ENCODE data around the gene PHAF1. TPM values are rescaled to one million over a fixed set of nuclear protein-coding genes. Genes with fewer than 3 reads are reported as not detected.

PHAF1 gene
- total and polyA plus RNA-seq, 2 donors (not counting 1 experiment from before 2014, with no cell fraction given): 18.8 to 20.7 TPM

DNA sequence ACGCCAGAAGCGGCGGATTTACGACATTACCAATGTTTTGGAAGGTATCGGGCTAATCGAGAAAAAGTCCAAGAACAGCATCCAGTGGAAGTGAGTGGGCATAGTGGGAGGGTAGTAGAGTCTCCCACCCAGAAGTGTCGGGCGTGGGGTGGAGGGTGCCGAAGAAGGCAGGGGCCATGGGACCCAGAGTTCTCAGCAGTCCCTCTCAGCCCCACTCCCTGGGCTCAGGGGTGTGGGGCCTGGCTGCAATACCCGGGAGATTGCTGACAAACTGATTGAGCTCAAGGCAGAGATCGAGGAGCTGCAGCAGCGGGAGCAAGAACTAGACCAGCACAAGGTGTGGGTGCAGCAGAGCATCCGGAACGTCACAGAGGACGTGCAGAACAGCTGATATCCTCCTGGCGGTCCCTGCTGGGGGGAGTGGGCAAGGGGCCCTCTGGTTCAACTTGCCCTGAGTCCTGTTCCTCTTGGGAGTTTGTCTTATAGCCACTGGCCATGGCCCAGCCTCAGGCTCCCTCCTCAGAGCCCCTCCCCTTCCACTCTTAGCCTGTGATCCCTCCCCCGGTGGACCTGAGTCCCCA is 83.1 kb downstream of the PHAF1 start:
- no peak for ATAC-seq (ENCODE audit: low read depth)
- intact Hi-C loops (cut with micrococcal nuclease): loop anchor here (1.0 to 2.0 kb wide), 4 partner anchors 10 to 54 kb away; partner anchors contain the start of genes FHOD1, MATCAP1 and TMEM208
- Mint-ChIP-seq H3K9me3 (ENCODE audit: insufficient read depth) (no peaks in the 10 kb centered on the region), H3K27me3 (peaks cover 2% of the 10 kb centered on the region), H3K4me1 (peaks cover 34% of the 10 kb centered on the region), H3K4me3 (peak overlapping the region; percentile 92), H3K27ac (peak overlapping the region; percentile 65)
- peaks cover 0 to 11% (median 0%) of the 10 kb centered on the region in 4 experiments for H3K27me3 ChIP-seq (replicated peaks in 1 of 4; ENCODE audit: control extremely low read depth in 1 of 4, control insufficient read depth in 3 of 4, insufficient read depth in 4 of 4, low read length in 3 of 4)
- 34% methylated on average over 15 of the region's 17 CpGs for WGBS (ENCODE audit: insufficient coverage)
- H3K4me3 ChIP-seq (ENCODE audit: control extremely low read depth in 1 of 5, extremely low read depth in 1 of 5, insufficient read depth in 1 of 5, low read depth in 2 of 5, low read length in 4 of 5): peak overlapping the region; percentile 54 to 98 (median 97)
- peaks cover 43% of the 10 kb centered on the region for H3K79me2 ChIP-seq (ENCODE audit: control insufficient read depth, insufficient read depth, low read length)
- ChIA-PET POLR2A (interaction anchor here (0.6 to 2.2 kb wide), 2 partner anchors 27 to 34 kb away, joined by 3 to 4 read pairs; partner anchors contain the start of gene TMEM208), CTCF (interaction anchor here (0.6 kb wide), 1 partner anchor 709 kb away, joined by 3 read pairs; no protein-coding TSS in a partner anchor)
- peaks cover 47% of the 10 kb centered on the region for H4K20me1 ChIP-seq (ENCODE audit: control insufficient read depth, insufficient read depth, low read length, poor library complexity, severe bottlenecking)
- peak overlapping the region; percentile 52 to 93 for H3K27ac ChIP-seq (ENCODE audit: low read length in 2 of 2)
- peak overlapping the region; percentile 97 for H3K4me2 ChIP-seq (replicated peaks; ENCODE audit: low read depth, low read length, poor library complexity, severe bottlenecking)
- H3K4me1 ChIP-seq (ENCODE audit: control insufficient read depth in 2 of 2, insufficient read depth in 2 of 2, low read length in 2 of 2): peaks cover 22 to 28% of the 10 kb centered on the region in 2 donors
- TF ChIP-seq, protein P1, sequence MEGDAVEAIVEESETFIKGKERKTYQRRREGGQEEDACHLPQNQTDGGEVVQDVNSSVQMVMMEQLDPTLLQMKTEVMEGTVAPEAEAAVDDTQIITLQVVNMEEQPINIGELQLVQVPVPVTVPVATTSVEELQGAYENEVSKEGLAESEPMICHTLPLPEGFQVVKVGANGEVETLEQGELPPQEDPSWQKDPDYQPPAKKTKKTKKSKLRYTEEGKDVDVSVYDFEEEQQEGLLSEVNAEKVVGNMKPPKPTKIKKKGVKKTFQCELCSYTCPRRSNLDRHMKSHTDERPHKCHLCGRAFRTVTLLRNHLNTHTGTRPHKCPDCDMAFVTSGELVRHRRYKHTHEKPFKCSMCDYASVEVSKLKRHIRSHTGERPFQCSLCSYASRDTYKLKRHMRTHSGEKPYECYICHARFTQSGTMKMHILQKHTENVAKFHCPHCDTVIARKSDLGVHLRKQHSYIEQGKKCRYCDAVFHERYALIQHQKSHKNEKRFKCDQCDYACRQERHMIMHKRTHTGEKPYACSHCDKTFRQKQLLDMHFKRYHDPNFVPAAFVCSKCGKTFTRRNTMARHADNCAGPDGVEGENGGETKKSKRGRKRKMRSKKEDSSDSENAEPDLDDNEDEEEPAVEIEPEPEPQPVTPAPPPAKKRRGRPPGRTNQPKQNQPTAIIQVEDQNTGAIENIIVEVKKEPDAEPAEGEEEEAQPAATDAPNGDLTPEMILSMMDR (IDR thresholded peaks at IDR 0.05): no peak
- no peak for TF ChIP-seq EZH2 (IDR thresholded peaks at IDR 0.05; ENCODE audit: borderline replicate concordance, insufficient read depth, low read depth, low read length, poor library complexity, severe bottlenecking)
- DNase-seq: no peak
- peaks cover 0 to 42% of the 10 kb centered on the region in 2 experiments for H3K36me3 ChIP-seq (replicated peaks in 1 of 2; ENCODE audit: control extremely low read depth in 1 of 2, control insufficient read depth in 1 of 2, extremely low read depth in 1 of 2, insufficient read depth in 2 of 2, low read length in 1 of 2)
- H3K9ac ChIP-seq (ENCODE audit: low read length): peak overlapping the region; percentile 94
- H3K9me3 ChIP-seq (ENCODE audit: control extremely low read depth in 1 of 3, control insufficient read depth in 2 of 3, insufficient read depth in 1 of 3, low read length in 2 of 3): peaks cover 0 to 5% (median 0%) of the 10 kb centered on the region in 3 donors
- H2AFZ ChIP-seq (ENCODE audit: insufficient read depth, low read depth, low read length, poor library complexity, severe bottlenecking): no peak overlapping the region

DNA sequence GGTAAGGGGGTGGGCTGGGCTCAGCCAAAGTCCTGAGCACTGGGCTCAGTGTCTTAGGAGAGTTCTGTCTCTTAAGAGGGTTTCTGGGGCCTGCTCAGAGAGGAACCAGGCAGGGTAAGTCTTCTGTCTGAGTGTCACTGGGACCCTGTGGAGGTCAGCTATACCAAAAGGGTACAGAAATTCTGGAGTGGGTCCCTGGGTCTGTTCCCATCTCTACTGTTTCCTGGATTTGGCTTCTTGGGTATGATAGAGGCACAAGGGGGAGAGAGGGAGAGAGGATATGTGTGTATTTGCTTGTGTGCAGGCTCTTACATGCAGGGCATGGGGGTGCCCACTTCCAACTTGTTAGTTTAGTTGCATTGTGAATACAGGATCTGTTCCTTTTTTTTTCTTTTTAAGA is 83.8 kb downstream of the PHAF1 start:
- Histone ChIP-seq H3K27me3 (replicated peaks in 1 of 4; ENCODE audit: control extremely low read depth in 1 of 4, control insufficient read depth in 3 of 4, insufficient read depth in 4 of 4, low read length in 3 of 4) (peaks cover 0 to 6% (median 0%) of the 10 kb centered on the region in 4 experiments), H2AFZ (ENCODE audit: insufficient read depth, low read depth, low read length, poor library complexity, severe bottlenecking) (no peak overlapping the region), H3K4me1 (ENCODE audit: control insufficient read depth in 2 of 2, insufficient read depth in 2 of 2, low read length in 2 of 2) (peaks cover 22 to 28% of the 10 kb centered on the region in 2 donors), H3K9ac (ENCODE audit: low read length) (peak overlapping the region; percentile 94), H3K9me3 (ENCODE audit: control extremely low read depth in 1 of 3, control insufficient read depth in 2 of 3, insufficient read depth in 1 of 3, low read length in 2 of 3) (peaks cover 0 to 5% (median 0%) of the 10 kb centered on the region in 3 donors), H3K4me3 (ENCODE audit: control extremely low read depth in 1 of 5, extremely low read depth in 1 of 5, insufficient read depth in 1 of 5, low read depth in 2 of 5, low read length in 4 of 5) (peak overlapping the region in 1 of 5 experiments; percentile 74), H3K79me2 (ENCODE audit: control insufficient read depth, insufficient read depth, low read length) (peaks cover 43% of the 10 kb centered on the region), H3K36me3 (replicated peaks in 1 of 2; ENCODE audit: control extremely low read depth in 1 of 2, control insufficient read depth in 1 of 2, extremely low read depth in 1 of 2, insufficient read depth in 2 of 2, low read length in 1 of 2) (peaks cover 0 to 49% of the 10 kb centered on the region in 2 experiments), H4K20me1 (ENCODE audit: control insufficient read depth, insufficient read depth, low read length, poor library complexity, severe bottlenecking) (peaks cover 54% of the 10 kb centered on the region), H3K27ac (ENCODE audit: low read length in 2 of 2) (no peak overlapping the region), H3K4me2 (replicated peaks; ENCODE audit: low read depth, low read length, poor library complexity, severe bottlenecking) (peak overlapping the region; percentile 97)
- Mint-ChIP-seq H3K27ac (no peak overlapping the region), H3K4me3 (peak overlapping the region; percentile 92), H3K4me1 (peaks cover 38% of the 10 kb centered on the region), H3K9me3 (ENCODE audit: insufficient read depth) (no peaks in the 10 kb centered on the region), H3K27me3 (no peaks in the 10 kb centered on the region)
- DNase-seq (no peak), ATAC-seq (ENCODE audit: low read depth) (no peak)
- intact Hi-C loops (cut with micrococcal nuclease): loop anchor here (2.0 kb wide), 1 partner anchor 33 kb away; no protein-coding TSS in a partner anchor
- ChIA-PET CTCF (interaction anchor here (1.1 to 2.3 kb wide), 2 partner anchors 8 to 36 kb away, joined by 3 to 7 read pairs; no protein-coding TSS in a partner anchor), POLR2A (interaction anchor here (0.7 to 2.2 kb wide), 2 partner anchors 33 to 287 kb away, joined by 4 to 5 read pairs; partner anchors contain the start of genes ATP6V0D1 and TMEM208)
- TF ChIP-seq, protein P1 (IDR thresholded peaks at IDR 0.05): no peak
- no peak for TF ChIP-seq EZH2 (IDR thresholded peaks at IDR 0.05; ENCODE audit: borderline replicate concordance, insufficient read depth, low read depth, low read length, poor library complexity, severe bottlenecking)
